HepG2 (cell line): ENCODE measurements around the gene NCOA7. TPM values are rescaled to one million over a fixed set of nuclear protein-coding genes. Genes with fewer than 3 reads are reported as not detected.

Source experiments
- BRCA1 ChIP-seq: sonication (generic); formaldehyde crosslinking; IDR thresholded peaks from 2 replicates; pipeline ENCODE4 v1.4.0; 2020; ENCODE audit warnings: missing genetic modification reagents
- CCDC6 ChIP-seq: sonication (generic); formaldehyde crosslinking; IDR thresholded peaks from 2 replicates; pipeline ENCODE4 v1.8.1; 2022; ENCODE audit warnings: mild to moderate bottlenecking, missing genetic modification reagents, moderate library complexity
- KDM1A ChIP-seq: IDR thresholded peaks from 2 replicates; pipeline ENCODE4 v1.6.1; 2016; ENCODE audit warnings: missing compliant biosample characterization
- MED8 ChIP-seq: sonication (generic); formaldehyde crosslinking; IDR thresholded peaks from 2 replicates; pipeline ENCODE4 v1.8.1; 2023; ENCODE audit warnings: mild to moderate bottlenecking, missing genetic modification reagents; ENCODE audit not compliant: insufficient replicate concordance
- MEF2D ChIP-seq: sonication (generic); formaldehyde crosslinking; IDR thresholded peaks from 2 replicates; pipeline ENCODE4 v1.5.1; 2020; ENCODE audit warnings: mild to moderate bottlenecking, missing genetic modification reagents
- MTF1 ChIP-seq: sonication (generic); formaldehyde crosslinking; IDR thresholded peaks from 2 replicates; pipeline ENCODE4 v1.5.0; 2020; ENCODE audit warnings: missing genetic modification reagents
- MXI1 ChIP-seq: IDR thresholded peaks from 3 replicates; pipeline ENCODE4 v1.6.1; 2012; ENCODE audit warnings: low read depth, low read length, inconsistent platforms, borderline replicate concordance
- NFYB ChIP-seq: sonication (generic); formaldehyde crosslinking; IDR thresholded peaks from 2 replicates; pipeline ENCODE4 v1.4.0; 2020; ENCODE audit warnings: missing genetic modification reagents
- NRL ChIP-seq: sonication (generic); formaldehyde crosslinking; IDR thresholded peaks from 2 replicates; pipeline ENCODE4 v1.5.0; 2020; ENCODE audit warnings: missing genetic modification reagents, mild to moderate bottlenecking, moderate library complexity, borderline replicate concordance
- ONECUT2 ChIP-seq: sonication (generic); formaldehyde crosslinking; IDR thresholded peaks from 2 replicates; pipeline ENCODE4 v1.4.0; 2020; ENCODE audit warnings: missing genetic modification reagents
- SCMH1 ChIP-seq: sonication (generic); formaldehyde crosslinking; IDR thresholded peaks from 2 replicates; pipeline ENCODE4 v1.9.0; 2021; ENCODE audit warnings: missing genetic modification reagents, mild to moderate bottlenecking, borderline replicate concordance
- TCF12 ChIP-seq, 2 experiments: fragments of 450-650 bp in 1 of 2; sonication (generic) in 1 of 2; formaldehyde crosslinking in 1 of 2; IDR thresholded peaks; 2 replicates each; pipeline versions ENCODE4 v1.6.1 to v1.8.0; 2017 to 2022; ENCODE audit warnings: antibody characterized with exemption in 1 of 2, mild to moderate bottlenecking in 1 of 2, missing genetic modification reagents in 1 of 2, moderate library complexity in 1 of 2
- TOPORS ChIP-seq: sonication (generic); formaldehyde crosslinking; IDR thresholded peaks from 2 replicates; pipeline ENCODE4 v1.8.0; 2023; ENCODE audit warnings: mild to moderate bottlenecking, missing genetic modification reagents
- ZNF121 ChIP-seq: sonication (generic); formaldehyde crosslinking; IDR thresholded peaks from 2 replicates; pipeline ENCODE4 v1.5.0; 2020; ENCODE audit warnings: mild to moderate bottlenecking, missing genetic modification reagents
- ZNF143 ChIP-seq: sonication (generic); formaldehyde crosslinking; IDR thresholded peaks from 2 replicates; pipeline ENCODE4 v1.4.0; 2020; ENCODE audit warnings: missing genetic modification reagents
- ZNF451 ChIP-seq: sonication (generic); formaldehyde crosslinking; IDR thresholded peaks from 2 replicates; pipeline ENCODE4 v1.5.0; 2020; ENCODE audit warnings: mild to moderate bottlenecking, missing genetic modification reagents
- ZNF775 ChIP-seq: sonication (generic); formaldehyde crosslinking; IDR thresholded peaks from 2 replicates; pipeline ENCODE4 v1.4.0; 2020; ENCODE audit warnings: missing genetic modification reagents, mild to moderate bottlenecking, moderate library complexity, borderline replicate concordance
- polyA plus RNA-seq, 8 experiments: library from polyadenylated mRNA; depleted of rRNA in 3 of 8; stranded (reverse) in 7 of 8; unstranded in 1 of 8; fragments of >200 nt; fragmentation: Illumina TruSeq in 4 of 8; extraction: Trizol in 4 of 8; gene quantifications; 2 replicates each; pipeline versions ENCODE4 v1.2.1 to v1.2.3, GENCODE V29; 2011 to 2016; ENCODE audit warnings: low read depth in 4 of 8, missing spikeins in 1 of 8, mixed read lengths in 1 of 8; ENCODE audit not compliant: insufficient read depth in 1 of 8
- total RNA-seq, 5 experiments: library from RNA; depleted of rRNA; stranded (reverse); fragments of >200 nt; fragmentation: Illumina TruSeq; extraction: Trizol; gene quantifications; 2 replicates each; pipeline ENCODE4 v1.2.3, GENCODE V29; 2016; ENCODE audit warnings: low read depth in 1 of 5
- TF ChIP-seq, protein P1 (sequence below): sonication (generic); formaldehyde crosslinking; IDR thresholded peaks from 2 replicates; pipeline ENCODE4 v1.8.1; 2023; ENCODE audit warnings: missing genetic modification reagents, mild to moderate bottlenecking, borderline replicate concordance
- TF ChIP-seq, protein P2 (sequence below): sonication (generic); formaldehyde crosslinking; IDR thresholded peaks from 2 replicates; pipeline ENCODE4 v1.4.0; 2020; ENCODE audit warnings: missing genetic modification reagents; ENCODE audit errors: not compliant biosample characterization
- TF ChIP-seq, protein P3 (sequence below): sonication (generic); formaldehyde crosslinking; IDR thresholded peaks from 2 replicates; pipeline ENCODE4 v1.8.0; 2022; ENCODE audit warnings: missing genetic modification reagents, low read depth, mild to moderate bottlenecking, borderline replicate concordance
- TF ChIP-seq, protein P4 (sequence below): sonication (generic); formaldehyde crosslinking; IDR thresholded peaks from 2 replicates; pipeline ENCODE4 v1.9.0; 2021; ENCODE audit warnings: missing genetic modification reagents, borderline replicate concordance
- TF ChIP-seq, protein P5 (sequence below): sonication (generic); formaldehyde crosslinking; IDR thresholded peaks from 2 replicates; pipeline ENCODE4 v1.4.0; 2020; ENCODE audit warnings: mild to moderate bottlenecking, missing genetic modification reagents
- TF ChIP-seq, protein P6 (sequence below): sonication (generic); formaldehyde crosslinking; IDR thresholded peaks from 2 replicates; pipeline ENCODE4 v1.4.0; 2020; ENCODE audit warnings: missing genetic modification reagents

Gene NCOA7
- total and polyA plus RNA-seq, 2 of the 13 experiments (the other 11 are each of a cell fraction or from before 2014, with no cell fraction given): 13.6 to 20.8 TPM

DNA sequence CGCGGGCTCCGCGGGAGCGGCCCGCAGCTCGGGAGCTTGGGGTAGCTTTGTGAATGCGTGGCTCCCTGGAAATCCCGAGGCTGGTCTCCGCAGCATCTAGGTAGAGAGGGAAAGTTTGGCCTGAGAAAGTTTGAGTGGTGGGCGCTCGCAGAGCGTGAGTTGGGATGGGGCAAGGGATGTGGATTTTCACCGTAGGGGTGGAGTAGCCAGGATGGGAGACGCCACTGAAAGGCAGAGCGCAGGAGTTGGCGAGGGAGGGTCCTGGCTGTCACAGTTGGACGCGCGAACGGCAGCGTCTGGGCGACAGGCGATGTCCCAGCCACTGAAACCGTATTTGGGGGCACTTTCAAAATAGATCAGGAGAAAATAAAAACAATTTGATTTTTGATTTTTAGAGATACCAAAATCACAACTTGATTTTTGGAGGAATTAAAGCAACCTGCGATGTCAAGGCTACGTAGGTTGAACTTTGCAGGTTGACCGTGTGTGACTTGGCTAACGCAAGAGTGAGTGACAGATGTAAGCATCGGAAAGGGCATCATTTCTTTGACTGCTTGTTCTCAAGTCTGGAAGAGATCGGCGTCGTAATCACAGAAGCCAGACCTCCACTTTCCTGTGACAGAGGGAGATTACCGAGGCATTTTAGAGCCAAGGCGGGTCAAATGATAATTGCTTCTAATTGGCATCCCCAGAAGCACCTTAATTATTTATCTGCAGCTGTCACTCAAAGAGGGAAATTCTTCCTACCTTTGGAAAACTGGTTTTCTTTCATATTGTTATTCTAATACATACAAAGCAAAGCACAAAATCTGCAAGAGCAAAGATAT, 40.7 kb upstream of the NCOA7 start (continued):
- TF ChIP-seq, protein P1, sequence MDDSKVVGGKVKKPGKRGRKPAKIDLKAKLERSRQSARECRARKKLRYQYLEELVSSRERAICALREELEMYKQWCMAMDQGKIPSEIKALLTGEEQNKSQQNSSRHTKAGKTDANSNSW (CRISPR knock-in tag): 0 out of 2 replicates have a peak, but pooled peaks have one; percentile 10
- TF ChIP-seq MED8 (CRISPR knock-in tag) (peak; percentile 58), BRCA1 (CRISPR knock-in tag) (no peak), NRL (no peak), SCMH1 (no peak), NFYB (no peak), ZNF121 (CRISPR knock-in tag) (no peak), MXI1 (no peak), CCDC6 (CRISPR knock-in tag) (0 out of 2 replicates have a peak, but pooled peaks have one; percentile 16), MTF1 (CRISPR knock-in tag) (no peak), TOPORS (CRISPR knock-in tag) (no peak), ONECUT2 (no peak), ZNF775 (CRISPR knock-in tag) (no peak), KDM1A (CRISPR knock-in tag) (no peak), ZNF451 (no peak), TCF12 (IDR thresholded peaks at IDR 0.05) (no peak), TCF12 (CRISPR knock-in tag; IDR thresholded peaks at IDR 0.05) (no peak), MEF2D (CRISPR knock-in tag) (no peak), ZNF143 (CRISPR knock-in tag) (no peak)
- TF ChIP-seq, protein P2, sequence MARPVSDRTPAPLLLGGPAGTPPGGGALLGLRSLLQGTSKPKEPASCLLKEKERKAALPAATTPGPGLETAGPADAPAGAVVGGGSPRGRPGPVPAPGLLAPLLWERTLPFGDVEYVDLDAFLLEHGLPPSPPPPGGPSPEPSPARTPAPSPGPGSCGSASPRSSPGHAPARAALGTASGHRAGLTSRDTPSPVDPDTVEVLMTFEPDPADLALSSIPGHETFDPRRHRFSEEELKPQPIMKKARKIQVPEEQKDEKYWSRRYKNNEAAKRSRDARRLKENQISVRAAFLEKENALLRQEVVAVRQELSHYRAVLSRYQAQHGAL (CRISPR knock-in tag): no peak
- TF ChIP-seq, protein P3, sequence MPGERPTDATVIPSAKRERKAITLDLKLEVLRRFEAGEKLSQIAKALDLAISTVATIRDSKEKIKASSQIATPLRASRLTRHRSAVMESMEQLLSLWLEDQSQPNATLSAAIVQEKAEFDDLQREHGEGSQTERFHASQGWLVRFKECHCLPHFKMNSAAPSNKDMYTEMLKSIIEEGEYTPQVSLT (CRISPR knock-in tag): no peak
- TF ChIP-seq, protein P4, sequence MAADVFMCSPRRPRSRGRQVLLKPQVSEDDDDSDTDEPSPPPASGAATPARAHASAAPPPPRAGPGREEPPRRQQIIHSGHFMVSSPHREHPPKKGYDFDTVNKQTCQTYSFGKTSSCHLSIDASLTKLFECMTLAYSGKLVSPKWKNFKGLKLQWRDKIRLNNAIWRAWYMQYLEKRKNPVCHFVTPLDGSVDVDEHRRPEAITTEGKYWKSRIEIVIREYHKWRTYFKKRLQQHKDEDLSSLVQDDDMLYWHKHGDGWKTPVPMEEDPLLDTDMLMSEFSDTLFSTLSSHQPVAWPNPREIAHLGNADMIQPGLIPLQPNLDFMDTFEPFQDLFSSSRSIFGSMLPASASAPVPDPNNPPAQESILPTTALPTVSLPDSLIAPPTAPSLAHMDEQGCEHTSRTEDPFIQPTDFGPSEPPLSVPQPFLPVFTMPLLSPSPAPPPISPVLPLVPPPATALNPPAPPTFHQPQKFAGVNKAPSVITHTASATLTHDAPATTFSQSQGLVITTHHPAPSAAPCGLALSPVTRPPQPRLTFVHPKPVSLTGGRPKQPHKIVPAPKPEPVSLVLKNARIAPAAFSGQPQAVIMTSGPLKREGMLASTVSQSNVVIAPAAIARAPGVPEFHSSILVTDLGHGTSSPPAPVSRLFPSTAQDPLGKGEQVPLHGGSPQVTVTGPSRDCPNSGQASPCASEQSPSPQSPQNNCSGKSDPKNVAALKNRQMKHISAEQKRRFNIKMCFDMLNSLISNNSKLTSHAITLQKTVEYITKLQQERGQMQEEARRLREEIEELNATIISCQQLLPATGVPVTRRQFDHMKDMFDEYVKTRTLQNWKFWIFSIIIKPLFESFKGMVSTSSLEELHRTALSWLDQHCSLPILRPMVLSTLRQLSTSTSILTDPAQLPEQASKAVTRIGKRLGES (CRISPR knock-in tag): no peak
- TF ChIP-seq, protein P5, sequence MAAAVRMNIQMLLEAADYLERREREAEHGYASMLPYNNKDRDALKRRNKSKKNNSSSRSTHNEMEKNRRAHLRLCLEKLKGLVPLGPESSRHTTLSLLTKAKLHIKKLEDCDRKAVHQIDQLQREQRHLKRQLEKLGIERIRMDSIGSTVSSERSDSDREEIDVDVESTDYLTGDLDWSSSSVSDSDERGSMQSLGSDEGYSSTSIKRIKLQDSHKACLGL (CRISPR knock-in tag): peak; percentile 4; the same call in 1 of the 2 replicates
- TF ChIP-seq, protein P6, sequence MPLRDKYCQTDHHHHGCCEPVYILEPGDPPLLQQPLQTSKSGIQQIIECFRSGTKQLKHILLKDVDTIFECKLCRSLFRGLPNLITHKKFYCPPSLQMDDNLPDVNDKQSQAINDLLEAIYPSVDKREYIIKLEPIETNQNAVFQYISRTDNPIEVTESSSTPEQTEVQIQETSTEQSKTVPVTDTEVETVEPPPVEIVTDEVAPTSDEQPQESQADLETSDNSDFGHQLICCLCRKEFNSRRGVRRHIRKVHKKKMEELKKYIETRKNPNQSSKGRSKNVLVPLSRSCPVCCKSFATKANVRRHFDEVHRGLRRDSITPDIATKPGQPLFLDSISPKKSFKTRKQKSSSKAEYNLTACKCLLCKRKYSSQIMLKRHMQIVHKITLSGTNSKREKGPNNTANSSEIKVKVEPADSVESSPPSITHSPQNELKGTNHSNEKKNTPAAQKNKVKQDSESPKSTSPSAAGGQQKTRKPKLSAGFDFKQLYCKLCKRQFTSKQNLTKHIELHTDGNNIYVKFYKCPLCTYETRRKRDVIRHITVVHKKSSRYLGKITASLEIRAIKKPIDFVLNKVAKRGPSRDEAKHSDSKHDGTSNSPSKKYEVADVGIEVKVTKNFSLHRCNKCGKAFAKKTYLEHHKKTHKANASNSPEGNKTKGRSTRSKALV (CRISPR knock-in tag): no peak
